Measurements from ENCODE around the gene STAT4.

The STAT4 gene

GRCh38 chr2:191188550-191189093, 37.8 kb upstream of the STAT4 start:
- no peak for TF ChIP-seq Cebpa-rat (IDR thresholded peaks at IDR 0.05)
- Histone ChIP-seq H3K9me3 (replicated peaks in 1 of 11) (no peaks in the 10 kb centered on the region), H3K27ac (no peak overlapping the region), H3K36me3 (no peaks in the 10 kb centered on the region), H3K4me1 (0 out of 20 replicates have a peak, but pooled peaks cover 0 to under 1% (median 0%) of the 10 kb centered on the region in 10 experiments), H3K4me3 (no peak overlapping the region), H3K27me3 (no peaks in the 10 kb centered on the region), H3K4me2 (no peak overlapping the region), H3K9ac (no peak overlapping the region), H4K20me1 (no peaks in the 10 kb centered on the region)

DNA sequence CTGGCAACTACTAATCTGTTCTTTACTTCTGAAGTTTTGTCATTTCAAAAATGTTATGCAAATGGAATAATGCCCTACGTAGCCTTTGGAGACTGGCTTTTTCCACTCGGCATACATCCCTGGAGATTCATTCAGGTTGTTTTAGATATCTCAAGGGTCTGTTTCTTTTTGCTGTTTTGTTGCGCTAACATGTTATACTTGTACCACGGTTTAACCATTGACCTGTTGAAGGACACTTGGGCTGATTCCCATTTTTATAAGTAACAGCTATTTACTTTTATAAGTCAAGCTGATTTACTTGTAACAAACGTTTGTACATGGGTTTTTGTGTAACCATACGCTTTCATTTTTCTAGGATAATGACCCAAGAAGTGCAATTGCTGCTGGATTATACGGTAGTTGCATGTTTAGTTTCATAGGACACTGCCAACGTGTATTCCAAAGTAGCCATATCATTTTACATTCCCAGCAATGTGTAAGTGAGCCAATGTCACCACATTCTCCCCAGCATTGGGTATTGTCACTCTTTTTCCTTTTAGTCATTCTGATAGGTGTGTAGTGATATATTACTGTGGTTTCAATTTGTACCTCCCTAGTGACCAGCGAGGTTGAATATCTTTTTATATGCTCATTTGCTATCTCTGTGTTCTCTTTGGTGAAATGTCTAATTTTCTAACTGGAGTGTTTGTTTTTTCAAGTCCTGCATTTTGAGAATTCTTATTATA, 36.5 kb upstream of the STAT4 start:
- Histone ChIP-seq H3K36me3 (no peaks in the 10 kb centered on the region), H3K9ac (no peak overlapping the region), H3K4me2 (no peak overlapping the region), H4K20me1 (no peaks in the 10 kb centered on the region), H3K4me3 (no peak overlapping the region), H3K4me1 (no peaks in the 10 kb centered on the region), H3K27ac (no peak overlapping the region), H3K9me3 (replicated peaks in 1 of 11) (no peaks in the 10 kb centered on the region), H3K27me3 (no peaks in the 10 kb centered on the region)
- no peak for TF ChIP-seq Cebpa-rat (IDR thresholded peaks at IDR 0.05)

DNA sequence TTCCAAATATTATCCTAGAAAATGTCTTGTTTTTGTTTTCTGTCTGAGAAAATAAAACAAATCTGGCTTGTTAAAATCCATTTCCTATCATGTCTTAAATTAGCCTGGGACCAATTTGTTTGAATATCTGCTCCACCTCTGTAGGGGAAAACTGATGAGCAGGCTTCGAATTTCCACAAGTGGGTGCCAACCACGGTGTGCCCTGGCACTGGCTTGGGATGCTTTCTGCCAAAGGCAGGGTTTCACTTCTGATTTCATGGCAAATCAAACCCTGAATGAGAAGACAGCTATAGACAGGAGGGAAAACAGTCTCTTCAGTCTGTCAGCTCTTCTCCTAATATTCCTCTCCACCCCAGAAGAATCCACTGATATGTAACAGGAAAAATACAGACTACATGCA, 33.7 kb upstream of the STAT4 start:
- Histone ChIP-seq H3K36me3 (no peaks in the 10 kb centered on the region), H3K9me3 (replicated peaks in 1 of 11) (no peaks in the 10 kb centered on the region), H3K9ac (no peak overlapping the region), H3K27me3 (no peaks in the 10 kb centered on the region), H3K4me2 (no peak overlapping the region), H3K4me1 (no peaks in the 10 kb centered on the region), H4K20me1 (no peaks in the 10 kb centered on the region), H3K4me3 (no peak overlapping the region), H3K27ac (no peak overlapping the region)
- no peak for TF ChIP-seq Cebpa-rat (IDR thresholded peaks at IDR 0.05)

DNA sequence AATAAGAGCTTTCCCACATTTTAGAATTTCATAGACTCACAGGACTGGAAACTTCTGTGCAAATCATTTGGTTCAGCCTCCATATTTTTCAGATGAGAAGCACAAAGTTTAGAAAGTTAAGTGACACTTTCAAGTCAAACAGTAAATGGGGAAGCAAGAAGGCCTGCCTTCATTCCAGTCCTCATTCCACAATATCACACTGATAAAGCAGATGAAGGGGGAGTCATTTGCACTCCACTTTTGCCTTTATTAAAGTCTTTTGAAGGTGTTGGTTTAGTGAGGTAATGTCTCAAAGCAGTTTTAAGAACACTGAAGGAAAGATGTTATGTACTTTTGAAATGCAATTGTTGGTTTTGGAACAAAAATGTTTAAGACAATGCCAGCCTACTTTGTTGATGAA, 32.7 kb upstream of the STAT4 start:
- H3K9ac ChIP-seq: no peak overlapping the region
- no peaks in the 10 kb centered on the region for H3K4me1 ChIP-seq
- no peak overlapping the region for H3K4me3 ChIP-seq
- H3K36me3 ChIP-seq: no peaks in the 10 kb centered on the region
- no peak overlapping the region for H3K27ac ChIP-seq
- no peaks in the 10 kb centered on the region for H3K9me3 ChIP-seq (replicated peaks in 1 of 11)
- no peaks in the 10 kb centered on the region for H4K20me1 ChIP-seq
- H3K4me2 ChIP-seq: no peak overlapping the region
- no peaks in the 10 kb centered on the region for H3K27me3 ChIP-seq
- TF ChIP-seq Cebpa-rat (IDR thresholded peaks at IDR 0.05): no peak

GRCh38 chr2:191183081-191183480, 32.3 kb upstream of the STAT4 start:
- TF ChIP-seq Cebpa-rat (IDR thresholded peaks at IDR 0.05): no peak
- Histone ChIP-seq H3K27me3 (no peaks in the 10 kb centered on the region), H3K9me3 (replicated peaks in 1 of 11) (no peaks in the 10 kb centered on the region), H3K36me3 (no peaks in the 10 kb centered on the region), H4K20me1 (no peaks in the 10 kb centered on the region), H3K27ac (no peak overlapping the region), H3K4me3 (no peak overlapping the region), H3K9ac (no peak overlapping the region), H3K4me2 (no peak overlapping the region), H3K4me1 (no peaks in the 10 kb centered on the region)

GRCh38 chr2:191180713-191181112, 29.9 kb upstream of the STAT4 start:
- H3K4me1 ChIP-seq: no peaks in the 10 kb centered on the region
- no peak overlapping the region for H3K4me3 ChIP-seq
- H3K27ac ChIP-seq: no peak overlapping the region
- TF ChIP-seq Cebpa-rat (IDR thresholded peaks at IDR 0.05): no peak
- H3K9ac ChIP-seq: no peak overlapping the region
- H3K4me2 ChIP-seq: no peak overlapping the region
- H3K36me3 ChIP-seq: no peaks in the 10 kb centered on the region
- no peaks in the 10 kb centered on the region for H4K20me1 ChIP-seq
- H3K9me3 ChIP-seq (replicated peaks in 1 of 11): no peaks in the 10 kb centered on the region
- no peaks in the 10 kb centered on the region for H3K27me3 ChIP-seq

GRCh38 chr2:191180276-191180675, 29.5 kb upstream of the STAT4 start:
- Histone ChIP-seq H3K9ac (no peak overlapping the region), H3K36me3 (no peaks in the 10 kb centered on the region), H3K4me1 (no peaks in the 10 kb centered on the region), H3K27me3 (no peaks in the 10 kb centered on the region), H3K4me2 (no peak overlapping the region), H3K9me3 (replicated peaks in 1 of 11) (no peaks in the 10 kb centered on the region), H3K27ac (no peak overlapping the region), H4K20me1 (no peaks in the 10 kb centered on the region), H3K4me3 (no peak overlapping the region)
- no peak for TF ChIP-seq Cebpa-rat (IDR thresholded peaks at IDR 0.05)

DNA sequence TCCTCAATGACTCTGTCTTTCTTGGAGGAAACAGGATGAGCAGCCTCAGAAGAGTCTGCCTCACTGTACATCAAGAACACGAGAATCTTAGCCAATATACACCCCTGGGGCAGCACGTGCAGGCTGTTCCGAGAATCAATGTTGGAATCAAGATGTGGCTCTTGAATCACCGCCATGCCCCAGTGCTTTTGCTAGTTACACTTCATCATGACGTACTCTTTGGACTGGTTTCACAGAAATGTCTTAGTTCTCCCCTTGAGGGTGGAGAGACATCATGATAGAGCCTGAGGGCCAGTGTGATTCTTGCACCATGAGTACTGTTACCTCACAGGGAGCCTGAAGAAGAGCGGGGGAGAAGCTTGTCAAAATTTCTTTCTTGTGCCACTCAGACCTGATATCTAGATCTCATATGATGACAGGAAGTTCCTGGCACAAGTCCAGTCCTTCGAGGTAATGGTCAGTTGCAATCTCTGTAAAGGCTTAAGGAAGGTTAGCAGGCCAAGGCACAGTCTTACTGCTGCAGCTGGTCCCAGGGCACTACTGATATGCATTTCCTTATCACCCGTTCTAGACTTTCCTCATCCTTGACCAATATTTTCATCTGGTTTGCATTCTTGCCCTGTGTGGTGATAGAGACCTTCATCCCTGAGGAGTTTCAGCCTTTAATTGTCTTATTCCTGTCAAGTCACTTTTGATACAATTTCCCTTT, 28.2 kb upstream of the STAT4 start:
- H4K20me1 ChIP-seq: no peaks in the 10 kb centered on the region
- H3K9me3 ChIP-seq (replicated peaks in 1 of 11): no peaks in the 10 kb centered on the region
- H3K9ac ChIP-seq: no peak overlapping the region
- no peak overlapping the region for H3K4me2 ChIP-seq
- TF ChIP-seq Cebpa-rat (IDR thresholded peaks at IDR 0.05): no peak
- H3K4me1 ChIP-seq: no peaks in the 10 kb centered on the region
- no peaks in the 10 kb centered on the region for H3K36me3 ChIP-seq
- H3K27me3 ChIP-seq: no peaks in the 10 kb centered on the region
- H3K27ac ChIP-seq: no peak overlapping the region
- H3K4me3 ChIP-seq: no peak overlapping the region

DNA sequence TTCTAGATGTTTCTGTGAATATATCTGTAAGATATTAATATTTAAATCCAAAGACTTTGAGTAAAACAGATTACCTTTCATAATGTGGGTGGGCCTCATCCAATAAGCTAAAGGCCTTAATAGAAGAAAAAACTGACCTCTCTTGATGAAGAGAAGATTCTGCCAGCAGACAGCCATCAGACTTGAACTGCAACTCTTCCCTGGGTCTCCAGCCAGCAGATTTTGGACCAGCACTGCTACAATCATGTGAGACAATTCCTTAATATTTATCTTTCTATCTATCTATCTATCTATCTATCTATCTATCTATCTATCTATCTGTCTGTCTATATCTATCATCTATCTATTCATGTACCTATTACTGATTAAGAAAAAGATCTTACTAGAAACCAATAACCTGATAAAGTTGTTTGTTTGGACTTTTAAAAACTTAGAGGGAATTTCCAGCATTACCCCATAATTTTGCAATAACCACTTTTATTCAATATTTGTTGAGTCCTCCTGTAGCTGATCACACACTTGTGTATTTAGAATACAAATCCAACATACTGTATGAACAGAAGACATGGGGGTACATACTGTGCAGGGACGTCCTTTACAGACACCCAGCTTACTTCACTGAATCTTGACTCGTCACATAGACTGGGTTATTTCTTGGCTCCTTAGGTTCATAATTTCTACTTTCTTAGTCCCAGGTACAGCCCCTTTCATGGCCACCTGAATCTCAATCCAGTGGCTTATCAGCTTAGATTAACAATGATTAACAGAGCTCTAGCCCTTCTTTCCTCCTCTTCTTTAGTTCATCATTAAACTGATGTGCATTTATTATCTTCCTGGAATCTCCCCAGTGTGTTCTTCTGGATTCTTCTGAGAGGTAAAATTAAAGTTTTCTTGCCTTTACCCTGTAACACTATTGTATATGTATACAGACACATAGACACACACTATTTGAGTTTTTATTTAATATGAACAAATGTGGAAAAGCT, 27.2 kb upstream of the STAT4 start:
- Histone ChIP-seq H3K9ac (no peak overlapping the region), H3K4me2 (no peak overlapping the region), H3K4me3 (no peak overlapping the region), H3K27ac (no peak overlapping the region), H3K36me3 (no peaks in the 10 kb centered on the region), H3K9me3 (replicated peaks in 1 of 11) (no peaks in the 10 kb centered on the region), H3K4me1 (no peaks in the 10 kb centered on the region), H4K20me1 (no peaks in the 10 kb centered on the region), H3K27me3 (no peaks in the 10 kb centered on the region)
- no peak for TF ChIP-seq Cebpa-rat (IDR thresholded peaks at IDR 0.05)
